ENCODE measurements around the gene ZP1. TPM values are rescaled to one million over a fixed set of nuclear protein-coding genes. Genes with fewer than 3 reads are reported as not detected.
A peak's percentile ranks its signal among the peaks of the same experiment; 100 is the strongest.

The ZP1 gene
- total RNA-seq, 1 donor: 0.36 TPM

- no peak for TF ChIP-seq CTCF (IDR thresholded peaks at IDR 0.05; ENCODE audit: extremely low read depth, low read depth, low read length)
- Histone ChIP-seq H3K4me2 (ENCODE audit: insufficient read depth, low read length) (peak within 1 kb of the TSS; percentile 99), H3K4me3 (ENCODE audit: insufficient read depth, low read length) (peak within 1 kb of the TSS; percentile 89), H3K79me2 (ENCODE audit: insufficient read depth, low read length) (peaks cover 30% of the 10 kb centered on the region), H3K4me1 (ENCODE audit: insufficient read depth, low read length) (peaks cover 22% of the 10 kb centered on the region), H3K27ac (ENCODE audit: low read depth, low read length) (peak within 1 kb of the TSS; percentile 94), H3K27me3 (ENCODE audit: insufficient read depth, low read length) (peaks cover 18% of the 10 kb centered on the region), H2AFZ (ENCODE audit: low read length) (peak within 1 kb of the TSS; percentile 99), H3K36me3 (ENCODE audit: insufficient read depth, low read length) (no peaks in the 10 kb centered on the region), H4K20me1 (ENCODE audit: insufficient read depth, low read length) (peaks cover 3% of the 10 kb centered on the region), H3K9me3 (ENCODE audit: low read depth, low read length) (no peaks in the 10 kb centered on the region)
- DNase-seq (ENCODE audit: insufficient read length, low spot score, missing footprints): peak; percentile 99
Observed at GRCh38 chr11:60913793-60914632, 46.7 kb downstream of the ZP1 start, which contains the start of gene TMEM109. Gene TMEM109, plus strand, starts transcription at chr11:60914158. Its CDS starts 5,536 bp downstream, at chr11:60919694.

- peak overlapping the region; percentile 99 for H3K4me2 ChIP-seq (ENCODE audit: insufficient read depth, low read length)
- no peak for TF ChIP-seq CTCF (IDR thresholded peaks at IDR 0.05; ENCODE audit: extremely low read depth, low read depth, low read length)
- H3K79me2 ChIP-seq (ENCODE audit: insufficient read depth, low read length): peaks cover 31% of the 10 kb centered on the region
- peak overlapping the region; percentile 99 for H2AFZ ChIP-seq (ENCODE audit: low read length)
- H3K4me3 ChIP-seq (ENCODE audit: insufficient read depth, low read length): peak overlapping the region; percentile 89
- H3K9me3 ChIP-seq (ENCODE audit: low read depth, low read length): no peaks in the 10 kb centered on the region
- DNase-seq (ENCODE audit: insufficient read length, low spot score, missing footprints): peak; percentile 92
- no peaks in the 10 kb centered on the region for H3K36me3 ChIP-seq (ENCODE audit: insufficient read depth, low read length)
- H3K4me1 ChIP-seq (ENCODE audit: insufficient read depth, low read length): peaks cover 22% of the 10 kb centered on the region
- H3K27me3 ChIP-seq (ENCODE audit: insufficient read depth, low read length): peaks cover 18% of the 10 kb centered on the region
- H3K27ac ChIP-seq (ENCODE audit: low read depth, low read length): peak overlapping the region; percentile 94
- H4K20me1 ChIP-seq (ENCODE audit: insufficient read depth, low read length): peaks cover 3% of the 10 kb centered on the region
Observed at GRCh38 chr11:60914633-60915247, 47.4 kb downstream of the ZP1 start.

GRCh38 chr11:60915248-60915914 lies 48.0 kb downstream of the ZP1 start:
- Histone ChIP-seq H3K36me3 (ENCODE audit: insufficient read depth, low read length) (peaks cover under 1% of the 10 kb centered on the region), H2AFZ (ENCODE audit: low read length) (peak overlapping the region; percentile 99), H4K20me1 (ENCODE audit: insufficient read depth, low read length) (peaks cover 3% of the 10 kb centered on the region), H3K9me3 (ENCODE audit: low read depth, low read length) (no peaks in the 10 kb centered on the region), H3K27ac (ENCODE audit: low read depth, low read length) (peak overlapping the region; percentile 46), H3K4me2 (ENCODE audit: insufficient read depth, low read length) (peak overlapping the region; percentile 99), H3K4me1 (ENCODE audit: insufficient read depth, low read length) (peaks cover 22% of the 10 kb centered on the region), H3K4me3 (ENCODE audit: insufficient read depth, low read length) (peak overlapping the region; percentile 89), H3K27me3 (ENCODE audit: insufficient read depth, low read length) (peaks cover 13% of the 10 kb centered on the region), H3K79me2 (ENCODE audit: insufficient read depth, low read length) (peaks cover 31% of the 10 kb centered on the region)
- DNase-seq (ENCODE audit: insufficient read length, low spot score, missing footprints): peak; percentile 95
- TF ChIP-seq CTCF (IDR thresholded peaks at IDR 0.05; ENCODE audit: extremely low read depth, low read depth, low read length): peak; percentile 40

All from osteoblast (primary cell).